Ureter (tissue), 1 donor: ENCODE measurements around the gene LTBP4. TPM values are rescaled to one million over a fixed set of nuclear protein-coding genes. Genes with fewer than 3 reads are reported as not detected.

Experiments
- DNase-seq: peaks from one replicate; pipeline ENCODE4 v3.0.0-alpha.2; 2020; ENCODE audit warnings: low spot score
- total RNA-seq: library from RNA; stranded (reverse); gene quantifications from one replicate; pipeline ENCODE4 v1.2.4, GENCODE V29; 2023
- donor health status: DM: yes; HTN: yes; CAD: no.

Gene LTBP4
- total RNA-seq, 1 donor from 2014 or later = 239 TPM

GRCh38 chr19:40597329-40597838, 3.8 kb upstream of the LTBP4 start:
- DNase-seq = no peak

GRCh38 chr19:40598121-40598917, 2.9 kb upstream of the LTBP4 start:
- DNase-seq = peak; percentile 92

- DNase-seq = no peak
These were observed 2.3 kb upstream of the LTBP4 start for GRCh38 chr19:40598918-40599307.

GRCh38 chr19:40599331-40599901, 1.8 kb upstream of the LTBP4 start:
- no peak for DNase-seq

GRCh38 chr19:40599902-40600569, 1.1 kb upstream of the LTBP4 start:
- DNase-seq = no peak

GRCh38 chr19:40600570-40601133, 517 bp upstream of the LTBP4 start:
- no peak for DNase-seq

GRCh38 chr19:40603071-40603388, 1.9 kb downstream of the LTBP4 start:
- DNase-seq = no peak

GRCh38 chr19:40603389-40604170, 2.4 kb downstream of the LTBP4 start:
- peak; percentile 98 for DNase-seq

- no peak for DNase-seq
These were observed 3.0 kb downstream of the LTBP4 start for GRCh38 chr19:40604171-40604646.

- peak; percentile 65 for DNase-seq
These were observed 3.6 kb downstream of the LTBP4 start for GRCh38 chr19:40604647-40605215.

GRCh38 chr19:40605216-40605971, 4.2 kb downstream of the LTBP4 start:
- peak; percentile 81 for DNase-seq

GRCh38 chr19:40607311-40608239, 6.4 kb downstream of the LTBP4 start:
- DNase-seq = no peak

- DNase-seq = no peak
These were observed 7.1 kb downstream of the LTBP4 start for GRCh38 chr19:40608240-40608621.

- DNase-seq = no peak
These were observed 7.8 kb downstream of the LTBP4 start for GRCh38 chr19:40608957-40609356.

GRCh38 chr19:40609561-40610395, 8.6 kb downstream of the LTBP4 start:
- peak; percentile 96 for DNase-seq

- DNase-seq = no peak
These were observed 9.4 kb downstream of the LTBP4 start for GRCh38 chr19:40610396-40611064.

- DNase-seq = peak; percentile 78
These were observed 9.9 kb downstream of the LTBP4 start for GRCh38 chr19:40611096-40611495.
